ENCODE measurements around the gene HOTAIR.

Gene HOTAIR

DNA sequence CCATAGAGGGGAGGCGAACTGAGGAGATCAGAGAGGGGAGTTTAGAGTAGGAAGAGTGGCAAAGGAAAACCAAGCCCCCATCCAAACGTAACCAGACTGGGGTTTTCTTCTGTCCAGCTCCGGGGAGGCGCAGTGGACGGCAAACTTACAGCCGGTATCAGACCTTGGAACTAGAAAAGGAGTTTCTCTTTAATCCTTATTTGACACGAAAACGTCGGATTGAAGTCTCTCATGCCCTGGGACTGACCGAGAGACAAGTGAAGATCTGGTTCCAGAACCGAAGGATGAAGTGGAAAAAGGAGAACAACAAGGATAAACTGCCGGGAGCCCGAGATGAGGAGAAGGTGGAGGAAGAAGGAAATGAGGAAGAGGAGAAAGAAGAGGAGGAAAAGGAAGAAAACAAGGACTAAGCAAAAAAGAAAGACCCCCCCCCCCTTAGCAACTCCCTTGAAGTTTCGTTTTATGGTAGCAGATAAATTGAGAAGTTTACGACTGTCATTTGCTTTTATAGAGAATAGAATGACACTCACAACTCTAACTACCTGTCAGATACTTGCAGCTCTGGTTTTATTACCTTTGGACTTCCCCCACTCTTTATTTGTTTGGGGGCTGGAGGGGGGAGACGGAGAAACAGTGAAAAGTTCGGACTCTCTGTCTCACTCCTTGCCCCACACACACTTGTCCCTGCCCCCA is 36.4 kb upstream of the HOTAIR start:
- no peak for DNase-seq

DNA sequence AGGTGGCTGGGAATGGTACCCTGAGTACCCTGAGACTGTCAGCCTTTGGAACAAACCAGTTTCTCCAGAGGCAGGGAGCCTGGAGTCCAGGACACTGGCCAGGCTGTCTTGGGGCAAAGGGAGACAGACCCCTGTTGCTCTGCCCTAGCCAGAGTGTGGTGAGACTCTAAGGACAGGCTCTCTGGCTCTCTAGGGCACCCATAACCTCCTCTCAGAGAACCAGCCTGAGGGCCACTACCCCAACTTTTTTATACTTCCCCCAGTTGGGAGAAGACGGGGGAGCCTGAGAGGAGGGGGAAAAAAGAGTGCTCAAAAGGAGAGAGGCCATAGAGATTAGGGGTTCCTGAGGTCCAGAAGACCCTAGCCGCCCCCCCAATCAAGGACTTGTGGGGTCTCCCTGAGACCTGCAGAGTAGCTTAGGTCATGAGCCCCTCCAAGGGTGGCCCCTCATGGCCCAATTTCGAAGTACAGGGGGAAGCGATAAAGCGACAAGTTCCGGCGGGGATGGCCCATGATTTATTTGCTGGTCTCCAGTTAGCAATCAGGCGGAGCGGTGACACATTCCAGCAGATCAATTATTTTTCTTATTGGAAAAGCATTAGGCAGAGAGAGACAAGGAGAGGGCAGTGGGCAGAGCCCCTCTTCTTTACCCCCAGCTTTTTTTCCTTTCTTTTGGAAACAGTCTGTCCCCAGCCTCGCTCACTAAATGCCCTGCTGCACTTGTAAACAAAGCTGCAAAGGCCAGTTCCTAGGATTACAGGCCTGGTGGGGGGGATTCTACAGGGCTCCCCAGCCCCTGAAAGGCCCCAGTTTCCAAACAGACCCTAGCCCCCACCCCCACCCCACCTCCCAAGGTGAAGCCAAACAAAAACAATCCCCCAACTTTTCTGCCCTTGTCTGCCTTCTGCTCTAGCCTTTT is 35.6 kb upstream of the HOTAIR start:
- no peak for DNase-seq

DNA sequence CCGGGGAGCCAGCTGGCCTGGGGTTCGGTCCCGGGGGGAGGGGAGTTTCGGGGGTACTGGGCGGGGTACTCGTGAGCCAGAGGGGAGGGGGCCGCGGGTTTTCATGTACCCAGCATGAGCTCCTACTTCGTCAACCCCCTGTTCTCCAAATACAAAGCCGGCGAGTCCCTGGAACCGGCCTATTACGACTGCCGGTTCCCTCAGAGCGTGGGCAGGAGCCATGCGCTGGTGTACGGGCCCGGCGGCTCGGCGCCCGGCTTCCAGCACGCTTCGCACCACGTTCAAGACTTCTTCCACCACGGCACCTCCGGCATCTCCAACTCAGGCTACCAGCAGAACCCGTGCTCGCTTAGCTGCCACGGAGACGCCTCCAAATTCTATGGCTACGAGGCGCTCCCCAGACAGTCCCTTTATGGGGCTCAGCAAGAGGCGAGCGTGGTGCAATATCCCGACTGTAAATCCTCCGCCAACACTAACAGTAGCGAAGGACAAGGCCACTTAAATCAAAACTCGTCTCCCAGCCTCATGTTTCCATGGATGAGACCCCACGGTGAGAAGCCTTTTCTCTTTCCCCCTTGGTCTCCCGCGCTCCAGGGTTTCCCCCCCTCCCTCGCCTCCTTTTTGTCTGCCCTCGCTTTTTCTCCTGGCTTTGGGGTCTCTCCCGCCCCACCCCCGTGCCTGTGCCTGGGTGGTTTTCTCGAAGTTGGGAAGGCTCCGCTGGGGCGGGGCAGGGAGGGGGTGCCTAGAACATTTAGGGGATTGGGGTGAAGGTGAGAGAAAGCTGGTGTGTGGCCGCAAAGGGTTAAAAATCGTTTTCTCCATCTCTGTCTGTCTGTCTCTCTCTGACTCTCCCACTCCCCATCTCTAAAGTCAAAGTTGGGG is 34.7 kb upstream of the HOTAIR start:
- DNase-seq: no peak

GRCh38 chr12:54008260-54008552 is 33.5 kb upstream of the HOTAIR start:
- no peak for DNase-seq

- no peak for DNase-seq
Observed at GRCh38 chr12:54007538-54008259, 32.9 kb upstream of the HOTAIR start.

- no peak for DNase-seq
Observed at GRCh38 chr12:54006559-54007220, 31.9 kb upstream of the HOTAIR start.

- no peak for DNase-seq
Observed at GRCh38 chr12:54005853-54006558, 31.3 kb upstream of the HOTAIR start.

DNA sequence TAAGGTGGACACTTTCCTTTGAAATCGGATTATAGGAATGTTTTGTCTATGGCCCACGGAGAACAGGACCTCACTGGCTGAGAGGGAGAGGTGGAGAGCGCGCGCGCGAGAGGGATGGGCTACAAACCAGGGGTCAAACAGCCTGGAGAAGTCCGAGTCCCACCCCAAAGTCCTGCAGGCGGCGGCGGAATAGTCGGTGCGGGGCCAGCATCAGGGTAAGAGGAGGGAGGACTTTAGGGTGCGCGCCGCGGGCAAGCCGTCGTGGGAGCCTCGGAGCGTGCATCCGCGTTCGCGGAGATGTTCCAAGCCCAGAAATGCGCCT is 30.7 kb upstream of the HOTAIR start:
- no peak for DNase-seq

DNA sequence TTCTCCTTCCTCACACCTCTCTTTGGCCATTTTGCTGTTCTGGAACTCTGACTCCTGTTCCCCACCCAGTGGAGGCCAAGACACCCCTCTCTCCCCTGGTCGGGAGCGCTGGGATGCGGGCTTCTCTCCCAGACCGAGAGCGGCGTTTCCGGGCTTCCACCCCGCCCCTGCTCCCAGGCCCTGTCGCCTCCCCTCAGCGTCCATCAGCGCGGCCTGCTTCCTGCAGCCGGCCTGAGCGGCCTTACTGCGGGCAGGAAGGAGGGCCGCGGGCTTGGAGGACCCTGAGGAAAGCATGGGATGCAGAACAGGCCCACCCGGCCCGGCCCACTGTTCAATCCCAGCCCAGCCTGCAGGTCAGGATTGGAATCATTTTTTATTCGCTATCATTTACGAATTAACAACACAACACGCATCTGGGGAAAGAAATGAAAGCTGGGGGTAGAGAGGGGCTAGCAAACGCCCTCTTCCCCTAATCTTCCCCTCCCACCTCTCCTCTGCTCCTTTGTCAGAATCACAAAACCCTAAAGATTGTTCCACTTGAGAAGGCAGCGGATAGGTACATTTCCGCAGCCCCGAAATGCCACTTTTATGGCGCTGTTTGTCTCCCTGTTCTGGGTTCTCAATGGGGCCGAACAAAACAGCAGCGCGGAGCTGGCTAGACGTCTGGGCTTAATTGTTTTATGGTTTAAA is 30.2 kb upstream of the HOTAIR start:
- DNase-seq: no peak

DNA sequence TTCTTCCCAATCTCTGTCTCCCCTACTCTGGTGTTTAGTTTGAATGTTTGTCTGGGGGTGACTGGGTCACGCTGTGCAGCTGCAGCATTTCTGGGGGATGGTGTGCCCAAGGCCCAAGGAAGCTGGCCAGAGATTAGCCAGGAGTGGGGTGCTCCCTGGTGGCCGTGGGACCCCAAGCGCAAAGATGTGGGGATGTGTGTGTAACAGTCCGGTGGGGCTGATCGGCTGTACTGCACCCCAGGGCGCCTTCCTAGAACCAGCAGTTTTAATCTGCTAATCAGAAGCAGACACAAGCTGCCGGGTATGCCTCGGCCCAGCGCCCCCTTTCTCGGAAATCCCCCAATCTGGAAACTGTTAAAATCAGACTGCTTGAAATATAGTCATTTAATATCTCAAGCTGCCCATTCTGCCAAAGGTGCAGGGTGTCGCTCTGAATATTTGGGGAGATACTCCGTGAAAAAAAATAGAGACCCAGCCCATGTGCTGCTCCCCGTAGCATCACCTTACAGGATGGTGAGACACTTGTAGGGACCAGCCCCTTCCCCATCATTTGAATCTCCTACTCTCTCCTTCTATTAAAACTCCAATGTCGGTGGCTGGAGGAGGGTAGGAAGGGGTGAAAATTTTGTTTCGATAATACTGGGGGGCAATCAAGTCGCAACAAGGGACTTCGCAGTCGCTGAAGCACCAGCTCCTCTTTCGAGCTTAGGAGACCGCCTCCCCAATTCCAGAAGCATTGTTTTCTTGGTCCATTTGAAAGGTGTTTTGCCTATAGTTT is 29.5 kb upstream of the HOTAIR start:
- no peak for DNase-seq

DNA sequence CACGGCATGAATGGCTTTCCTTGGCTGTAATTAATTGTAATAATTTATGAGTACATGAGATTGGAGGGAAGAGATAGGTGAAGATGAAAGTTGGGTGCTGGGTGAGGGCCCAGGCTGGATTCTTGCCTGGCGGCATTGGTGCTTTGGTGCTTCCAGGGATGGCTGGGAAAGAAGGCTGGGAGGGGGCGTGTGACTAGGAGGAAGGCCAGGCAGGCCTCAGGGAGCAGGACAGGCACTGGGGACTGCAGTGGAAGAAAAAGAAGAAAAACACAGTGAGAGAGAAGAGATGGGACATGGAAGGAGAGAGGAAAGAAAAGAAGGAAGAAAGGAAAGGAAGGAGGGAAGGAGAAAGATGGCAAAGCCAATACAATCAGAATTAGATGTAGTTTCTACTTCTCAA is 28.9 kb upstream of the HOTAIR start:
- no peak for DNase-seq

DNA sequence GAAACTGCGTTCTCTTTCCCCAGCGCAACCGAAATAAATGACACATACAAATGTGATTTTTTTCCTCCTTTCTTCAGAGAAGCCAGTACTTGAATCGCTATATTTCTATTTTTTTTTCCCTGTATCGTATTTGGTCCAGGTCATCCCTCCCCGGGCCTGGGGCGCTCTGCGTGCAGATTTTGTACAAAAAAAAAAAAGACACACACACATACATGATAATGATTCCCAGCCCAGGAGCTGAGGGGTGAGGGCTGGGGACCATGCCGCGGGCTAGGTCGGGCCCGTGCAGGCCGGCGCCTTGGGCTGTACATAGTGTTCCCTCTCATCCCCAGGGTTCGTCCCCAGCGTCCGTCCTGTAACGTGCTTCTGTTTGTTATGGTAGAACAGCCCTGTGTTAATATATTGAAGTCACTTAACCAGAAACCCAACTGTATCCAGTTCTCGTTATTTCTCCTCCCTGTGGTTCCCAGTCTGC is 28.2 kb upstream of the HOTAIR start:
- DNase-seq: no peak

DNA sequence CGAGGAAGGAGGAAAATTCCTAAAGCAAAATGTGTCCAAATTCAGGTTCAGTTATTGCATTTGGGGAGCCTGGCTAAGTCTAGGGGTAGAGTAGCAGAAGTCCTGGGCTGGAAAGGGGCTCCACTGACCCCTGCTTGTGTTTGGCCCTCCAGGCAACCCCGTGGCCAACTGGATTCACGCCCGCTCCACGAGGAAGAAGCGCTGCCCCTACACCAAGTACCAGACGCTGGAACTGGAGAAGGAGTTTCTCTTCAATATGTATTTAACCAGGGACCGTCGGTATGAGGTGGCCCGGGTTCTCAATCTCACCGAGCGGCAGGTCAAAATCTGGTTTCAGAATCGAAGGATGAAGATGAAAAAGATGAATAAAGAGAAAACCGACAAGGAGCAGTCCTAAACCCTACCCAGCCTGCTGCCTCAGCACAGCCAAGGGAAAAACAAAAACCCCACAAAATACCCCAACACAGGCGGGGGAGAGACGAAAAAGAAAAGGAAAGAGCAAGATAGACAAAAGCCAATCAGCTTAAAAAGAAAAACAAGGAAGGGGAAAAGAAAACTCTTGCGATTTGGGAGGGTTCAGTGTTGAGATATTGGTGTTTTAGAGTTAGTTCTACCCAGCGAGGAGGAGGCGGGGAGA is 27.6 kb upstream of the HOTAIR start:
- DNase-seq: no peak

DNA sequence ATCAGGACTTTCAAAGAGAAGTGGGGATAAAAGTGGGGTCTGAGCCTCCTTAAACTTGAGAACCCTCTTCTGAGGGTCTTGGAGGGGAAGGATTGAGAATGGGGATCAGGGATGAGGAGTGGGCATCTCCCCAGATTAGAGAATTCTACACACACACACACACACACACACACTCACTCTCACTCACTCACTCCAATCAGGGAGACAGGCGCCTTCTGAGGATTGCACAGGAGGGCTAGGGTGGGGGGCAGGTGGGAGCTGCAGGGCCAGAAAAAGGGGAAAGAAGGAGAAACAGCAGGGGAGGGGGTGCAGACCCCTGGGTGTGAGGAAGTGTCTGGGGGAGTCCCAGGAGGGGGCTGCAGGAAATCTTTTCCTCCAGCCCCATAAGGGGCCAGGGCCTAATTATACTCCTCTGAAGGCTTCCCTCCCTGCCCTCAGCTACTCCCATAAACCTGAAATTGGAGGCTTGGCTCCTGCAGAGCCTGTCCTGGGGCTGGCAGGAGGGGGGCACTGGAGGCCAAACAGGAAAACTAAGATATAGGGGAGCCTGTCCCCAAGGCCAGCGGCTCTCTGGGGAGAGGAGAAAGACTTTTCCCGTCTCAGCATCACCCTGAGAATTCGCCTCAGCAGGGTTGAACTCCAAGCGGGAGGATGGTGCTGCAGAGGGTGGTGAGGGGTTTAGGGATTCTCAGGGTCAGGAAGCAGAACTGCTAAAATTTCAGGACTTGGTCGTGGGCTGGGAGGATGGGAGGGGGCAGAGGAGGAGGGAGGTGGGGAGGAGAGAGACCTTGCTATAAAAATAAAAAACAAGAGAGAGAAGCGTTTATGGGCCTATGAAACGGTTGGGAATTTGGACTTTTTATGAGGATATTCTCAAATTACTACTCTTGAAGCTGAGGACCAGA is 26.8 kb upstream of the HOTAIR start:
- DNase-seq: no peak

- no peak for DNase-seq
Observed at GRCh38 chr12:54000116-54001114, 25.7 kb upstream of the HOTAIR start, which contains the start of gene HOXC9. Gene HOXC9 (plus strand): TSS chr12:54000161. CDS start chr12:54000189, 28 bp downstream.

DNA sequence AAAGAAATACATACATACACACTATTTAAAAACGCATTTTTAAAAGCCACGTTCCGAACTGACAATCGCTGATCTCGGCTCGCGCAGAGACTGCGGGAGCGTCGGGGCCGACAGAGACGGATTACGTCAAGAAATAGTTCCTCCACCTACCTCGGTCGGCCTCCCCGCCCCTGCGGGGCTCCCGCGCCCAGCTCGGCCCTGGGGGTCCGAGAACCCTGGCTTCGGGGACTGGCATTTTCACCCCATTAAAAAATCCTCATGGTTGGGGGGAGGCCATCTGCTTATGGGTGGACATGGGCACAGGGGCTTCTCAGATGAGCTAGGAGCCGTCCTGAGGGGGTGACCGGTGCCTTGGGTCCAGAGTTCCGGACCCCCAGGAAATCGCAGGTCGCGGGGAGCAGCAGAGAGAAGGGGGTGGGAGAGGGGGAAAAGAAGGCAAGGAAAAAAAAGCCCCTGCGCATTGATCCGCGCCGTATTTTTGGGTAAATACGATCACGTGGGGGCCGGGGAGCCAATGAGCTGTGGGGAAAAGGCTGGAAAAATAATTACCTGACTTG is 24.9 kb upstream of the HOTAIR start:
- no peak for DNase-seq

DNA sequence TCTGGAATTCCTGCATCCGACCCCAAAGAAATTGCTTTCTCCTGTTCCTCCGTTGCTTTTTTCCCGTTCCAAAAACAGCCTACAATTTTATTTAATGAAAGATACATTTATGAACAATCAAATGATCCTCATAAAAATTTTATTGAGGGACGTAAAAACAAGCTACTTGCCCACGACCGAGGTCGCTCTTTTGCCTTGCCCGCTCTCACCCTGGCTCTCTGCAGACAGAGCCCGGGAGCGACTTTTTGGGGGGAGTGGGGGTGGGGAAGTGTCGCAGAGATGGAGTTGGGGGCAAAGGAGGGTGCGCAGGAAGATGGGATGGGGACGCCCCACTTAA is 24.1 kb upstream of the HOTAIR start:
- DNase-seq: no peak
